HFF-Myc (cell line): Measurements from ENCODE around the gene CSF1.

ENCODE experiments used
- DNase-seq: peaks from one replicate; pipeline ENCODE4 v3.0.0-alpha.2; 2011; ENCODE audit warnings: low read depth; ENCODE audit errors: extremely low read depth
- H3K4me3 ChIP-seq: replicated peaks from 2 replicates; pipeline ENCODE4 v1.5.1; 2011; ENCODE audit warnings: low read depth, mild to moderate bottlenecking, control low read depth, low read length
- CTCF ChIP-seq: IDR thresholded peaks from 2 replicates; pipeline ENCODE4 v1.5.1; 2012; ENCODE audit warnings: mild to moderate bottlenecking, low read depth, low read length, control low read depth; ENCODE audit errors: missing control alignments

Gene CSF1

GRCh38 chr1:109890115-109890953 is 20.3 kb upstream of the CSF1 start:
- DNase-seq, result no peak
- no peak for TF ChIP-seq CTCF
- H3K4me3 ChIP-seq, result no peak overlapping the region

- DNase-seq, result no peak
- no peak for TF ChIP-seq CTCF
- no peak overlapping the region for H3K4me3 ChIP-seq
These were observed 18.7 kb upstream of the CSF1 start for GRCh38 chr1:109891930-109892329.

- DNase-seq, result no peak
- no peak for TF ChIP-seq CTCF
- H3K4me3 ChIP-seq, result no peak overlapping the region
These were observed 17.9 kb upstream of the CSF1 start for GRCh38 chr1:109892561-109893368.

GRCh38 chr1:109893532-109894171 is 17.0 kb upstream of the CSF1 start:
- H3K4me3 ChIP-seq, result no peak overlapping the region
- TF ChIP-seq CTCF, result no peak
- DNase-seq, result no peak

GRCh38 chr1:109894823-109895719 is 15.6 kb upstream of the CSF1 start:
- H3K4me3 ChIP-seq, result no peak overlapping the region
- DNase-seq, result no peak
- no peak for TF ChIP-seq CTCF

GRCh38 chr1:109895720-109896504 is 14.7 kb upstream of the CSF1 start:
- no peak for DNase-seq
- no peak overlapping the region for H3K4me3 ChIP-seq
- TF ChIP-seq CTCF, result no peak
